Measurements from ENCODE around the gene GLUD2.

GLUD2 gene

DNA sequence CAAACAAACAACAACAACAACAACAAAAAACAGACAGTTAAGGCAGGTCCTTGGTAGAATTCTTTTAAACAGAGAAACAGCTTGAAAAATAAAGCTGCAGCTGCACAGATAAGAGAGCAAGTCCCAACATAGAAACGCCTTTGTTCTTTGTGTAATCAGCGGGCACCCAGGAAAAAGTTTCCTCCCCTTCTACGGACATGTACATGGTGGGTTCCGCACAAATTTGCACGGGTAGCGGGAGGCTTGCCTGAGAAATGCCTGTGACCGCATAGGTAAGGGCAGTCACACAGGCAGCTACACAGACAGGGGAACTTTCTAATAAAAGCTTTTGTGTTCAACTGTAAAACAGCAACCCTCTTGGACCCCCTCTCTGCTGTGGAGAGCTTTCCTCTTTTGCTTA lies 36.2 kb upstream of the GLUD2 start:
- no peak for DNase-seq (ENCODE audit: low read depth)
- TF ChIP-seq, protein P1, sequence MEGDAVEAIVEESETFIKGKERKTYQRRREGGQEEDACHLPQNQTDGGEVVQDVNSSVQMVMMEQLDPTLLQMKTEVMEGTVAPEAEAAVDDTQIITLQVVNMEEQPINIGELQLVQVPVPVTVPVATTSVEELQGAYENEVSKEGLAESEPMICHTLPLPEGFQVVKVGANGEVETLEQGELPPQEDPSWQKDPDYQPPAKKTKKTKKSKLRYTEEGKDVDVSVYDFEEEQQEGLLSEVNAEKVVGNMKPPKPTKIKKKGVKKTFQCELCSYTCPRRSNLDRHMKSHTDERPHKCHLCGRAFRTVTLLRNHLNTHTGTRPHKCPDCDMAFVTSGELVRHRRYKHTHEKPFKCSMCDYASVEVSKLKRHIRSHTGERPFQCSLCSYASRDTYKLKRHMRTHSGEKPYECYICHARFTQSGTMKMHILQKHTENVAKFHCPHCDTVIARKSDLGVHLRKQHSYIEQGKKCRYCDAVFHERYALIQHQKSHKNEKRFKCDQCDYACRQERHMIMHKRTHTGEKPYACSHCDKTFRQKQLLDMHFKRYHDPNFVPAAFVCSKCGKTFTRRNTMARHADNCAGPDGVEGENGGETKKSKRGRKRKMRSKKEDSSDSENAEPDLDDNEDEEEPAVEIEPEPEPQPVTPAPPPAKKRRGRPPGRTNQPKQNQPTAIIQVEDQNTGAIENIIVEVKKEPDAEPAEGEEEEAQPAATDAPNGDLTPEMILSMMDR (IDR thresholded peaks at IDR 0.05; ENCODE audit: control insufficient read depth, insufficient read depth, low read depth, low read length, missing control alignments) = no peak
- no peak overlapping the region for H3K4me3 ChIP-seq (ENCODE audit: control insufficient read depth, low read depth, low read length)

- TF ChIP-seq, protein P1 (IDR thresholded peaks at IDR 0.05; ENCODE audit: control insufficient read depth, insufficient read depth, low read depth, low read length, missing control alignments) = no peak
- no peak overlapping the region for H3K4me3 ChIP-seq (ENCODE audit: control insufficient read depth, low read depth, low read length)
These were observed 33.4 kb upstream of the GLUD2 start for GRCh38 chrX:121013897-121014455.

DNA sequence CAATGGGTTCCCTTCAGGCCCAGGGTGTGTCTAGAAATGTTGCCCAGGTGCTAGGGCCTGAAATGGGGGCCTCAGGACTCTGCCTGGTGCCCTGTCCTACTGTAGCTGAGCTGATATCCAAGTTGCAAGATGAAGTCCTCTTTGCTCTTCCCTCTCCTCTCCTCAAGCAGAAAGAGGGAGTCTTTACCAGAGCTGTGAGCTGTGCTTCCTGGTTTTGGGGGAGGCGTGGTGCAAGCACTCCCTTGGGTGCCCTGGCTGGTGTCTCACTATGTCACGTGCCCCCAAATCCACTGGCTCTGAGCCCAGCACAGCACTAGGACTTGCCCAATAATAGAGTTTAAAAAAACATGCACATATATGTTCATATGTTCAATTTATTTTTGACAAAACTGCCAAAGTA lies 32.6 kb upstream of the GLUD2 start:
- DNase-seq (ENCODE audit: low read depth) = no peak
- TF ChIP-seq, protein P1 (IDR thresholded peaks at IDR 0.05; ENCODE audit: control insufficient read depth, insufficient read depth, low read depth, low read length, missing control alignments) = no peak
- H3K4me3 ChIP-seq (ENCODE audit: control insufficient read depth, low read depth, low read length) = no peak overlapping the region

More at GRCh38 chrX:121013897-121014455, 33.4 kb upstream of the GLUD2 start:
- DNase-seq (ENCODE audit: low read depth) = no peak

- no peak overlapping the region for H3K4me3 ChIP-seq (ENCODE audit: control insufficient read depth, low read depth, low read length)
- TF ChIP-seq, protein P1 (IDR thresholded peaks at IDR 0.05; ENCODE audit: control insufficient read depth, insufficient read depth, low read depth, low read length, missing control alignments) = no peak
- DNase-seq (ENCODE audit: low read depth) = no peak
These were observed 19.0 kb upstream of the GLUD2 start for GRCh38 chrX:121028419-121028818.

DNA sequence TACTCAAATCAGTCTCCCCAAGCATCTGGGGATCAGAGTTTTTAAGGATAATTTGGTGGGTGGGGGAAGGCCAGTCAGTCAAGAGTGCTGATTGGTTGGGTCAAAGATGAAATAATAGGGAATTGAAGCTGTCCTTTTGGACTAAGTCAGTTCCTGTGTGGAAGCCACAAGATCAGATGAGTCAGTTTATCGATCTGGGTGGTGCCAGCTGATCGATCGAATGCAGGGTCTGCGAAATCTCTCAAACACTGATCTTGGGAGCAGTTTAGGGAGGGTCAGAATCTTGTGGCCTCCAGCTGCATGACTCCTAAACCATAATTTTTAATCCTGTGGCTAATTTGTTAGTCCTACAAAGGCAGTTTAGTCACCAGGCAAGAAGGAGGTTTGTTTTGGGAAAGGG lies 17.3 kb upstream of the GLUD2 start:
- H3K4me3 ChIP-seq (ENCODE audit: control insufficient read depth, low read depth, low read length) = no peak overlapping the region
- DNase-seq (ENCODE audit: low read depth) = no peak
- TF ChIP-seq, protein P1 (IDR thresholded peaks at IDR 0.05; ENCODE audit: control insufficient read depth, insufficient read depth, low read depth, low read length, missing control alignments) = no peak

DNA sequence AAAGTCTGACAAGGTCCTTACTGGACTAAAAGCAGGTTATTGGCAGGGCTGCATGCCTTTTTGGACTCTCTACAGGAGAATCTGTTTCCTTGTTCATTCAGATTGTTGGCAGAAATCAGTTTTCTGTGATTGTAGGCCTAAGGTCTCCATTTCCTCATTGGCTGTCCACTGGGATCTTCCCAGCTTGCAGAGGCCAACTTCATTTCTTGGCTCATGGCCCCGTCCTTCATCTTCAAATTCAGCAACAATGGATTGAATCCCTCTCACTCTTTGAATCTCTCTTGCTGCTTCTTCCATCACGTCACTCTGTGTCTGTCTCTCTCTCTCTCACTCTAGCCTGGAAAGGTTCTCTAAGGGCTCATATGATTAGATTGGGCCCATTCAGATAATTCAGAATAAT lies 14.9 kb upstream of the GLUD2 start:
- TF ChIP-seq, protein P1 (IDR thresholded peaks at IDR 0.05; ENCODE audit: control insufficient read depth, insufficient read depth, low read depth, low read length, missing control alignments) = no peak
- no peak for DNase-seq (ENCODE audit: low read depth)
- no peak overlapping the region for H3K4me3 ChIP-seq (ENCODE audit: control insufficient read depth, low read depth, low read length)

GRCh38 chrX:121036137-121036536 lies 11.3 kb upstream of the GLUD2 start:
- DNase-seq (ENCODE audit: low read depth) = no peak
- no peak overlapping the region for H3K4me3 ChIP-seq (ENCODE audit: control insufficient read depth, low read depth, low read length)
- TF ChIP-seq, protein P1 (IDR thresholded peaks at IDR 0.05; ENCODE audit: control insufficient read depth, insufficient read depth, low read depth, low read length, missing control alignments) = no peak

Measured in AG09309 (cell line).